ENCODE data around the gene MAP3K19.

The MAP3K19 gene

DNA sequence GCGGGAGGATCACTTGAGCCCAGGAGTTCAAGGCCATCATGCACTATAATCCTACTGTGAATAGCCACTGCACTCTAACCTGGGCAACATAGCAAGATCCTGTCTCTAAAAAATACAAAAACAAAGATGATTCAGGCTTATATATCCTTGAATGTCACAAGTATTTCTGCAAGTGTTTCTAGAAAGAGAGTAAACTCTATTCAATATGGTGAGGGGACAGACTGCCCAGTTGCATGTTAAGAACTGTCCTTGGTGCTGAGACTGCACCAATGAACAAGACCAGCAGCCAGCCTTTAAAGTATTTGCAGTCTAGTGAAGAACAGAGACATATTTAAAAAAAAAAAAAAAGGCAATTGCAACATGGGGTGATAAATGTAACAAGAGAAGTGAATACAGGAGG lies 16.4 kb downstream of the MAP3K19 start:
- Histone ChIP-seq H3K9me3 (ENCODE audit: control extremely low read depth in 1 of 5, control insufficient read depth in 4 of 5, insufficient read depth in 2 of 5, low read depth in 1 of 5, low read length in 4 of 5) (no peaks in the 10 kb centered on the region), H3K4me1 (ENCODE audit: control extremely low read depth in 1 of 4, control insufficient read depth in 4 of 4, insufficient read depth in 4 of 4, low read length in 3 of 4) (no peaks in the 10 kb centered on the region), H3K27me3 (replicated peaks in 2 of 5; ENCODE audit: control insufficient read depth in 4 of 5, insufficient read depth in 5 of 5, low read length in 4 of 5) (no peaks in the 10 kb centered on the region), H3K36me3 (ENCODE audit: control insufficient read depth in 4 of 4, insufficient read depth in 4 of 4, low read length in 3 of 4) (no peaks in the 10 kb centered on the region), H3K4me3 (ENCODE audit: control insufficient read depth in 1 of 7, extremely low read depth in 1 of 7, insufficient read depth in 4 of 7, low read depth in 2 of 7, low read length in 6 of 7) (no peak overlapping the region), H3K27ac (ENCODE audit: insufficient read depth in 1 of 2, low read depth in 1 of 2, low read length in 2 of 2, poor library complexity in 1 of 2, severe bottlenecking in 2 of 2) (no peak overlapping the region)
- WGBS (ENCODE audit: insufficient coverage), result 100% methylated on average over 1 of the region's 1 CpG
- ChIA-PET CTCF (no interaction called here), POLR2A (no interaction called here)
- DNase-seq, result peak; percentile 12 to 46 (median 34)

DNA sequence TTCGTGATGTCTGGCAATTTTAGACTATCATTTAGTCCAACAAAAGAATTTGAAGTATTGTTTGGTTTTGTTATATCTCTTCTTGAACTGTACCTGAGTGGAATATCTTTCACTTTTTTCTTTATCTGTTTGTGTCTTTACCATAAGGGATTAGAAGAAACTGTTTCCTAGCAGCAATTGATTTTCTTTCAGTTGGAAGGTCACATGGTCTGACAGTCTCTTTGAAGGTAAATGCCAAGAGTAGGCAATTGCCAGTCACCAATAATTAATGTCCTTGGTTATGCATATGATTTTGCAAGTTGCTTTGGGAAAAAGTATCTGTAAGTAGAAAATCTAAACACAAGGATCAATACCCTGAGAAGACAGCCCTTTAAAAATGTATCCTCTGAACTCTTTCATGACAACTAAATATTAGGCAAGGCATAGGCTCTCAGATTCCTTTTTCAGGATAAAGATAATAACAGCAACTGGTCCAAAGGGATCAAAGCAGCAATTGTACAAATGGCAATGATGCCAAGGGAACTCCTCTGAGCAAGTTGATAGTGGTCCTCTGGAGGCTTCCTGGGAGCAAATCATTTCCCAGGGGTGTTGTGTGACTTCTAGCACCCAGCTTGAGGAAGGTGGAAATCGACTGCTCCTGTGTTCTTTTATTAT lies 17.6 kb downstream of the MAP3K19 start:
- DNase-seq, result no peak
- WGBS (ENCODE audit: insufficient coverage), result 100% methylated on average over 1 of the region's 2 CpGs
- H3K36me3 ChIP-seq (ENCODE audit: control insufficient read depth in 4 of 4, insufficient read depth in 4 of 4, low read length in 3 of 4), result no peaks in the 10 kb centered on the region
- H3K27ac ChIP-seq (ENCODE audit: insufficient read depth in 1 of 2, low read depth in 1 of 2, low read length in 2 of 2, poor library complexity in 1 of 2, severe bottlenecking in 2 of 2), result no peak overlapping the region
- POLR2A ChIA-PET, result no interaction called here
- no peak overlapping the region for H3K4me3 ChIP-seq (ENCODE audit: control insufficient read depth in 1 of 7, extremely low read depth in 1 of 7, insufficient read depth in 4 of 7, low read depth in 2 of 7, low read length in 6 of 7)
- CTCF ChIA-PET, result no interaction called here
- H3K9me3 ChIP-seq (ENCODE audit: control extremely low read depth in 1 of 5, control insufficient read depth in 4 of 5, insufficient read depth in 2 of 5, low read depth in 1 of 5, low read length in 4 of 5), result no peaks in the 10 kb centered on the region
- H3K4me1 ChIP-seq (ENCODE audit: control extremely low read depth in 1 of 4, control insufficient read depth in 4 of 4, insufficient read depth in 4 of 4, low read length in 3 of 4), result no peaks in the 10 kb centered on the region
- H3K27me3 ChIP-seq (replicated peaks in 2 of 5; ENCODE audit: control insufficient read depth in 4 of 5, insufficient read depth in 5 of 5, low read length in 4 of 5), result no peaks in the 10 kb centered on the region

DNA sequence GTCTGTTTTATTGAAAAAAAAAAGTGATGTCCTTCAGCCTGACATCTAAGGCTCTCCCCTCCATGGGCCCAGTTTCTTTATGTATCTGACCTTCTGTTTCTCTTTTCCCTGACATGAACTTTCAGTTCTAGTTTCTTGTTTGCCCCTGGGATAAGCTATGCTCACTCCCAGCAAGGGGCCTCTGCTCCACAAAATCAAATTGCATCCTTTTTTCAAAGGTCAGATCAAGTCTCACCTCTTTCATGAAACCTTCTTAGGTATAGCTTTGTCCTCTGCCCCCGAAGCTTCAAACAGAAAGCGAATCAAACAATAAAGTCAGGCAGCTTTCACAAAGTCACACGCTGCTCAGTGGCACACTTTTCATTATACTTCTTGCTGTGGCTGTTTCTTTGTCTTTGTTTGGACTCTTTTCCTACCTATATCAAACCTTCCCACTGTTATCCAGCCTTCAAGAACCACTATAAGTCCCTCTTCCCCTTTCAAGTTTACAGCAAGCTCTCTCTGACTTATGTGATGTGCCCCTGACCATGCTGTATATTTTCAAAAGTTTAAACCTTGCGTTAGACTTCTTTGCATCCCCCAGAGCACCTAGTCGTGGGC lies 23.3 kb downstream of the MAP3K19 start:
- no peak overlapping the region for H3K27ac ChIP-seq (ENCODE audit: insufficient read depth in 1 of 2, low read depth in 1 of 2, low read length in 2 of 2, poor library complexity in 1 of 2, severe bottlenecking in 2 of 2)
- 90% methylated on average over 5 of the region's 5 CpGs for WGBS (ENCODE audit: insufficient coverage)
- CTCF ChIA-PET, result no interaction called here
- no peaks in the 10 kb centered on the region for H3K9me3 ChIP-seq (ENCODE audit: control extremely low read depth in 1 of 5, control insufficient read depth in 4 of 5, insufficient read depth in 2 of 5, low read depth in 1 of 5, low read length in 4 of 5)
- H3K36me3 ChIP-seq (ENCODE audit: control insufficient read depth in 4 of 4, insufficient read depth in 4 of 4, low read length in 3 of 4), result no peaks in the 10 kb centered on the region
- no peak for DNase-seq
- POLR2A ChIA-PET, result interaction anchor here (0.7 kb wide), 1 partner anchor 904 kb away, joined by 3 read pairs; no protein-coding TSS in a partner anchor
- H3K27me3 ChIP-seq (replicated peaks in 2 of 5; ENCODE audit: control insufficient read depth in 4 of 5, insufficient read depth in 5 of 5, low read length in 4 of 5), result no peaks in the 10 kb centered on the region
- no peak overlapping the region for H3K4me3 ChIP-seq (ENCODE audit: control insufficient read depth in 1 of 7, extremely low read depth in 1 of 7, insufficient read depth in 4 of 7, low read depth in 2 of 7, low read length in 6 of 7)
- no peaks in the 10 kb centered on the region for H3K4me1 ChIP-seq (ENCODE audit: control extremely low read depth in 1 of 4, control insufficient read depth in 4 of 4, insufficient read depth in 4 of 4, low read length in 3 of 4)

DNA sequence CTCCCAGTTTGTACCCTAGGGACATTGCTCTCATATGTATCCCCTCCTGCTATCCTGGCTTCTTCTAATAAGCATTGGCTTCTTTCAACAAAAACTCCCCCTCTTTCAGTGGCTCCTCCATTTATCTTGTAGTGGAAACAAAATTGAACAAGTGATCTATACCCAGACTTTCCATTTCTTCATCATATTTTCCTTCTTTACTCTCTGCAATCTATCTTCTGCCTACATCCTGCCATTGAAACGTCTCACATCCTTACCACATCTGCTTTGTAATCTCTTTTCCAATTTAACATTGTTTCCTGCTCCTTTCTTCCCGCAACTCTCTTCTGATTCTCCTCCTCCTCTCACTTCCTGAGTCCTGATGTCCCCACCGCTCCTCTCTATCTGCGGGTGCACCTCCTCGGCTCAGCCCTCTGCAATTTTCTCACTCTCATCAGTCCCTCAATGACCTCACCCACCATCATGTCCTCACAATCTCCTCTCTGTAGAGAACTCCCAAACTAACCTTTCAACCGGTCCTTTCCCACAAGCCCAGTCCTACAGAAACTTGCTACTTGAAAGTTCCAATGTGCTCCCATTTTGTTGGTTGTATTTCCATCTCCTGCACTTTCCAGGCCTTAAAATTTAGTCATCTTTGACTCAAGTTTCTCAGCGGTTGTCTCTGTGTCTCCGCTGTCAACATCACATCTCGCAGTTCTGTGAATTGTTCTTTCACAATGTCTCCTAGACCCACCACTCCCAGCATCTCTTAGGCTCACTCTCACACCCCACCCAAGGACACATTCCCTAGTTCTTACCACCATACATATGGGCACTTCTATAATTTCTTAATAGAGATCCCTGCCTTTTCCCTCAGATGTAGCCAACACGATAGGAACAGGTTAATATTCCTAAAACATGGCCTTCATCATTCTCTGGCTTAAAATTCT lies 24.0 kb downstream of the MAP3K19 start:
- DNase-seq, result no peak
- ChIA-PET CTCF (no interaction called here), POLR2A (interaction anchor here (0.7 kb wide), 1 partner anchor 905 kb away, joined by 3 read pairs; no protein-coding TSS in a partner anchor)
- no peaks in the 10 kb centered on the region for H3K9me3 ChIP-seq (ENCODE audit: control extremely low read depth in 1 of 5, control insufficient read depth in 4 of 5, insufficient read depth in 2 of 5, low read depth in 1 of 5, low read length in 4 of 5)
- H3K4me1 ChIP-seq (ENCODE audit: control extremely low read depth in 1 of 4, control insufficient read depth in 4 of 4, insufficient read depth in 4 of 4, low read length in 3 of 4), result no peaks in the 10 kb centered on the region
- no peak overlapping the region for H3K4me3 ChIP-seq (ENCODE audit: control insufficient read depth in 1 of 7, extremely low read depth in 1 of 7, insufficient read depth in 4 of 7, low read depth in 2 of 7, low read length in 6 of 7)
- H3K27ac ChIP-seq (ENCODE audit: insufficient read depth in 1 of 2, low read depth in 1 of 2, low read length in 2 of 2, poor library complexity in 1 of 2, severe bottlenecking in 2 of 2), result no peak overlapping the region
- WGBS (ENCODE audit: insufficient coverage), result 85% methylated on average over 10 of the region's 10 CpGs
- H3K36me3 ChIP-seq (ENCODE audit: control insufficient read depth in 4 of 4, insufficient read depth in 4 of 4, low read length in 3 of 4), result no peaks in the 10 kb centered on the region
- no peaks in the 10 kb centered on the region for H3K27me3 ChIP-seq (replicated peaks in 2 of 5; ENCODE audit: control insufficient read depth in 4 of 5, insufficient read depth in 5 of 5, low read length in 4 of 5)

DNA sequence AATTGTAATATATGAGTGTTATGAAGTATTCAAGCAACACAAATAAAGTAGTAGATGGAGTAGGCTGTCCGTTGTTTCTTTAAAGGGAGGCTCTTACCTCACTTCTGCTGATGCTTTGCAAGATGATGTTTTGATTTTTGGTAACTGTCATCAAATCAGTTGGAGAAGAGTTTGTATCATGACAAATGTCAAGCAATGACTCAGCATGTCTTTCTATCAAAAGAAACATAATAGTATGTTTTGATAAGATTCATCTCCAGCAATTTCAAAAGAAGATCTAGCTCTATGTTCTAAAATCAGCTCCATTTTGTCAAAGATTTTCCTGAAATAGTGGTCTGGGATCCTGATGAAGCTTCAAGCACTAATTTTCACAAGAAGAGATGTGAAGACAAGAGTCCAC lies 25.6 kb downstream of the MAP3K19 start:
- H3K36me3 ChIP-seq (ENCODE audit: control insufficient read depth in 4 of 4, insufficient read depth in 4 of 4, low read length in 3 of 4), result no peaks in the 10 kb centered on the region
- CTCF ChIA-PET, result no interaction called here
- no peaks in the 10 kb centered on the region for H3K9me3 ChIP-seq (ENCODE audit: control extremely low read depth in 1 of 5, control insufficient read depth in 4 of 5, insufficient read depth in 2 of 5, low read depth in 1 of 5, low read length in 4 of 5)
- no peak overlapping the region for H3K27ac ChIP-seq (ENCODE audit: insufficient read depth in 1 of 2, low read depth in 1 of 2, low read length in 2 of 2, poor library complexity in 1 of 2, severe bottlenecking in 2 of 2)
- no peak for DNase-seq
- POLR2A ChIA-PET, result no interaction called here
- no CpG with 5 or more reads among the region's 1 CpG for WGBS (ENCODE audit: insufficient coverage)
- H3K27me3 ChIP-seq (replicated peaks in 2 of 5; ENCODE audit: control insufficient read depth in 4 of 5, insufficient read depth in 5 of 5, low read length in 4 of 5), result no peaks in the 10 kb centered on the region
- H3K4me1 ChIP-seq (ENCODE audit: control extremely low read depth in 1 of 4, control insufficient read depth in 4 of 4, insufficient read depth in 4 of 4, low read length in 3 of 4), result no peaks in the 10 kb centered on the region
- no peak overlapping the region for H3K4me3 ChIP-seq (ENCODE audit: control insufficient read depth in 1 of 7, extremely low read depth in 1 of 7, insufficient read depth in 4 of 7, low read depth in 2 of 7, low read length in 6 of 7)

DNA sequence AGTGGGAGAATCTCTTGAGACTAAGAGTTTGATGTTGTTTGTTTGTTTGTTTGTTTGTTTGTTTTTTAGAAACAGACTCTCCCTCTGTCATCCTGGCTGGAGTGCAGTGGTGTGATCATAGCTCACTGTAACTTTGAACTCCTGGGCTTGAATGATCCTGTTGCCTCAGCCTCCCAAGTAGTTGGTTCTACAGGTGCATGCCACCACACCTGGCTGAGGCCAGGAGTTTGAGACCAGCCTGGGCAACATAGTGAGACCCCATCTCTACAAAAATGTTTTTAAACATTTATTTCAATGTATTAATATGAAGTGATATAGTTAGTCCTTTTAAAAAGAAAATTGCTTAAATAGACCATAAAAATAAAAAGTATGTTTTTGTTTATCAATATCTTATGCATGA lies 35.6 kb downstream of the MAP3K19 start:
- POLR2A ChIA-PET, result no interaction called here
- H3K4me3 ChIP-seq (ENCODE audit: control insufficient read depth in 1 of 7, extremely low read depth in 1 of 7, insufficient read depth in 4 of 7, low read depth in 2 of 7, low read length in 6 of 7), result no peak overlapping the region
- no peaks in the 10 kb centered on the region for H3K36me3 ChIP-seq (ENCODE audit: control insufficient read depth in 4 of 4, insufficient read depth in 4 of 4, low read length in 3 of 4)
- no peak overlapping the region for H3K27ac ChIP-seq (ENCODE audit: insufficient read depth in 1 of 2, low read depth in 1 of 2, low read length in 2 of 2, poor library complexity in 1 of 2, severe bottlenecking in 2 of 2)
- CTCF ChIA-PET, result no interaction called here
- H3K27me3 ChIP-seq (replicated peaks in 2 of 5; ENCODE audit: control insufficient read depth in 4 of 5, insufficient read depth in 5 of 5, low read length in 4 of 5), result no peaks in the 10 kb centered on the region
- DNase-seq, result no peak
- peaks cover 0 to 5% (median 0%) of the 10 kb centered on the region in 5 experiments for H3K9me3 ChIP-seq (ENCODE audit: control extremely low read depth in 1 of 5, control insufficient read depth in 4 of 5, insufficient read depth in 2 of 5, low read depth in 1 of 5, low read length in 4 of 5)
- no peaks in the 10 kb centered on the region for H3K4me1 ChIP-seq (ENCODE audit: control extremely low read depth in 1 of 4, control insufficient read depth in 4 of 4, insufficient read depth in 4 of 4, low read length in 3 of 4)

Measured in common myeloid progenitor, CD34-positive (primary cell).